Measurements from ENCODE around the gene FLCN.

GRCh38 chr17:17224137-17224536, 12.8 kb downstream of the FLCN start:
- TF ChIP-seq CTCF (IDR thresholded peaks at IDR 0.05; ENCODE audit: insufficient read depth, low read length) (no peak), REST (IDR thresholded peaks at IDR 0.05; ENCODE audit: insufficient replicate concordance, low read depth) (no peak), POLR2AphosphoS5 (IDR thresholded peaks at IDR 0.05; ENCODE audit: low read depth) (no peak), GABPA (IDR thresholded peaks at IDR 0.05; ENCODE audit: low read depth) (no peak), SPI1 (IDR thresholded peaks at IDR 0.05; ENCODE audit: borderline replicate concordance, low read depth) (no peak)
